Astrocyte (in vitro differentiated cells and primary cell): ENCODE measurements around the gene MED6.

ENCODE experiments used
- EZH2 ChIP-seq: IDR thresholded peaks from 2 replicates; pipeline ENCODE4 v1.6.1; 2012; ENCODE audit warnings: mild to moderate bottlenecking, low read length, inconsistent platforms; ENCODE audit not compliant: insufficient read depth
- TF ChIP-seq, protein P1 (sequence below): IDR thresholded peaks from 2 replicates; pipeline ENCODE4 v1.5.1; 2011; ENCODE audit warnings: low read depth, mild to moderate bottlenecking, inconsistent platforms, low read length, moderate library complexity; ENCODE audit not compliant: insufficient read depth

DNA sequence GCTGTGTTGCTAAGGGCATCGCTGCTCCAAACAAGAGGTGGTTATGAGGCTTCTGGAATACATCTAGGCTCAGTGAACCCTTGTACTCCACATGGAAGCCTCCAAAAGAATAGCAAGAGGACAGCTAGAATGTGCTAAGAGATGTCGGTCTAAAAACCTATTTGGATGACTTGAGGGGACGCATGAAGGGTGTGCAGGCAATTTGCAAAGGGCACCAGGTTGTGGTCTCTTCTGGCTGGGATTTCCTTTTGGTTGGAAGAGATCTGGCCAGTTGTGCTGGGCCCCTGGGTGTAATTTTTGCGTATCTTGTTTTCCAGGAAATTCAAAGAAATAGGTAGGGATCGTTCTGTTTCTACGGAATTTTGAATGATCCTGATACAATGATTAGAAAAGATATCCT is 45.4 kb upstream of the MED6 start:
- TF ChIP-seq, protein P1, sequence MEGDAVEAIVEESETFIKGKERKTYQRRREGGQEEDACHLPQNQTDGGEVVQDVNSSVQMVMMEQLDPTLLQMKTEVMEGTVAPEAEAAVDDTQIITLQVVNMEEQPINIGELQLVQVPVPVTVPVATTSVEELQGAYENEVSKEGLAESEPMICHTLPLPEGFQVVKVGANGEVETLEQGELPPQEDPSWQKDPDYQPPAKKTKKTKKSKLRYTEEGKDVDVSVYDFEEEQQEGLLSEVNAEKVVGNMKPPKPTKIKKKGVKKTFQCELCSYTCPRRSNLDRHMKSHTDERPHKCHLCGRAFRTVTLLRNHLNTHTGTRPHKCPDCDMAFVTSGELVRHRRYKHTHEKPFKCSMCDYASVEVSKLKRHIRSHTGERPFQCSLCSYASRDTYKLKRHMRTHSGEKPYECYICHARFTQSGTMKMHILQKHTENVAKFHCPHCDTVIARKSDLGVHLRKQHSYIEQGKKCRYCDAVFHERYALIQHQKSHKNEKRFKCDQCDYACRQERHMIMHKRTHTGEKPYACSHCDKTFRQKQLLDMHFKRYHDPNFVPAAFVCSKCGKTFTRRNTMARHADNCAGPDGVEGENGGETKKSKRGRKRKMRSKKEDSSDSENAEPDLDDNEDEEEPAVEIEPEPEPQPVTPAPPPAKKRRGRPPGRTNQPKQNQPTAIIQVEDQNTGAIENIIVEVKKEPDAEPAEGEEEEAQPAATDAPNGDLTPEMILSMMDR = no peak
- no peak for TF ChIP-seq EZH2
